Fibroblast of mammary gland (primary cell): ENCODE results near the gene C7orf33.

Experiments used
- DNase-seq: peaks from one replicate; pipeline ENCODE4 v3.0.0-alpha.2; 2010; ENCODE audit warnings: low read depth
- H3K4me3 ChIP-seq: 2 replicates; pipeline ENCODE4 v1.5.1; 2011; ENCODE audit warnings: low read depth, mild to moderate bottlenecking, low read length, moderate library complexity; ENCODE audit not compliant: control insufficient read depth
- TF ChIP-seq, protein P1 (sequence below): conservative IDR thresholded peaks from 2 replicates; pipeline ENCODE4 v1.5.1; 2011; ENCODE audit warnings: low read depth, low read length, inconsistent platforms; ENCODE audit not compliant: control insufficient read depth, insufficient read depth

The C7orf33 gene

GRCh38 chr7:148624735-148625134 lies 34.2 kb downstream of the C7orf33 start:
- DNase-seq, result peak; percentile 14
- no peak overlapping the region for H3K4me3 ChIP-seq
- TF ChIP-seq, protein P1, sequence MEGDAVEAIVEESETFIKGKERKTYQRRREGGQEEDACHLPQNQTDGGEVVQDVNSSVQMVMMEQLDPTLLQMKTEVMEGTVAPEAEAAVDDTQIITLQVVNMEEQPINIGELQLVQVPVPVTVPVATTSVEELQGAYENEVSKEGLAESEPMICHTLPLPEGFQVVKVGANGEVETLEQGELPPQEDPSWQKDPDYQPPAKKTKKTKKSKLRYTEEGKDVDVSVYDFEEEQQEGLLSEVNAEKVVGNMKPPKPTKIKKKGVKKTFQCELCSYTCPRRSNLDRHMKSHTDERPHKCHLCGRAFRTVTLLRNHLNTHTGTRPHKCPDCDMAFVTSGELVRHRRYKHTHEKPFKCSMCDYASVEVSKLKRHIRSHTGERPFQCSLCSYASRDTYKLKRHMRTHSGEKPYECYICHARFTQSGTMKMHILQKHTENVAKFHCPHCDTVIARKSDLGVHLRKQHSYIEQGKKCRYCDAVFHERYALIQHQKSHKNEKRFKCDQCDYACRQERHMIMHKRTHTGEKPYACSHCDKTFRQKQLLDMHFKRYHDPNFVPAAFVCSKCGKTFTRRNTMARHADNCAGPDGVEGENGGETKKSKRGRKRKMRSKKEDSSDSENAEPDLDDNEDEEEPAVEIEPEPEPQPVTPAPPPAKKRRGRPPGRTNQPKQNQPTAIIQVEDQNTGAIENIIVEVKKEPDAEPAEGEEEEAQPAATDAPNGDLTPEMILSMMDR, result no peak

DNA sequence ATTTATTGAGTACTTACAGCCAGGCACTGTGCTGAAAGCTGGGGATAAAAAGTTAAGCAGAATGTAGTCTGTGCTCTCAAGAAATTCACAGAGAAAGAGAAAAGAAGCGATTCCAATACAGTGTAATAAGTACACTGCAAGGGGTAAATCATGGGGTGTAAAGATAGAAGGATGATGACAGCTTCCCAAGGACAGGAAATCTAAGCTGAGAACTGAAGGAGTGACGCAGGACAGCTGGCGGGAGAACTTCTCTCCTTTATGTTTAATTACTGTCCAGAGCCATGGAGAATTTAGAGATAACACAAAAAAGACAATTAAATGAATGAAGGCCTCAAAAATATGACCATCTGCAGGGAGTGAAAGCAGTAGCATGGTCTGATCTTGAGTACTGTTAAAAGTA lies 34.8 kb downstream of the C7orf33 start:
- no peak overlapping the region for H3K4me3 ChIP-seq
- DNase-seq, result no peak
- TF ChIP-seq, protein P1, result no peak

GRCh38 chr7:148626828-148627227 lies 36.3 kb downstream of the C7orf33 start:
- DNase-seq, result no peak
- TF ChIP-seq, protein P1, result no peak
- H3K4me3 ChIP-seq, result no peak overlapping the region

- DNase-seq, result no peak
- TF ChIP-seq, protein P1, result no peak
- H3K4me3 ChIP-seq, result no peak overlapping the region
Observed at GRCh38 chr7:148628011-148628410, 37.4 kb downstream of the C7orf33 start.

- no peak for DNase-seq
- H3K4me3 ChIP-seq, result no peak overlapping the region
- TF ChIP-seq, protein P1, result no peak
Observed at GRCh38 chr7:148630078-148630477, 39.5 kb downstream of the C7orf33 start.

GRCh38 chr7:148633761-148634160 lies 43.2 kb downstream of the C7orf33 start:
- TF ChIP-seq, protein P1, result no peak

DNA sequence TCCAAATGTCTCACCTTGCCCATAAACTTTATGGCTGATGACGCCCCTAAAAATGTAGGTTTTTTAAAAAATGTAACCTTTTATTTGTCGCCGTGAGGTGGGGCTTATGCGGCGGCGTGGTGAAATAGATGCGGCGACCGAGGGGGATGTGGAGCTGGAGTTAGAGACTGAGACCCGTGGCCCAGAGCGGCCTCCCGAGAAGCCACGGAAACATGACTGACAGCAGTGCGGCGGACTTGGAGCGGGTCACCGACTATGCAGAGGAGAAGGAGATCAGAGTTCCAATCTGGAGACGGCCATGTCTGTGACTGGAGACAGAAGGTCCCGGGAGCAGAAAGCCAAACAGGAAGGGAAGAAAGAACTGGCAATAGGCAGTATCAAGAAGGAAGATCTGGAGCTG lies 46.5 kb downstream of the C7orf33 start:
- DNase-seq, result no peak
- no peak overlapping the region for H3K4me3 ChIP-seq
- TF ChIP-seq, protein P1, result no peak

More at GRCh38 chr7:148633761-148634160, 43.2 kb downstream of the C7orf33 start:
- H3K4me3 ChIP-seq, result no peak overlapping the region
- peak; percentile 14 for DNase-seq
